ENCODE results near the gene DOCK2. TPM values are rescaled to one million over a fixed set of nuclear protein-coding genes. Genes with fewer than 3 reads are reported as not detected.

DOCK2 gene
- total RNA-seq, 1 experiment from 2014 or later: 4.6 TPM

- TF ChIP-seq, protein P1, sequence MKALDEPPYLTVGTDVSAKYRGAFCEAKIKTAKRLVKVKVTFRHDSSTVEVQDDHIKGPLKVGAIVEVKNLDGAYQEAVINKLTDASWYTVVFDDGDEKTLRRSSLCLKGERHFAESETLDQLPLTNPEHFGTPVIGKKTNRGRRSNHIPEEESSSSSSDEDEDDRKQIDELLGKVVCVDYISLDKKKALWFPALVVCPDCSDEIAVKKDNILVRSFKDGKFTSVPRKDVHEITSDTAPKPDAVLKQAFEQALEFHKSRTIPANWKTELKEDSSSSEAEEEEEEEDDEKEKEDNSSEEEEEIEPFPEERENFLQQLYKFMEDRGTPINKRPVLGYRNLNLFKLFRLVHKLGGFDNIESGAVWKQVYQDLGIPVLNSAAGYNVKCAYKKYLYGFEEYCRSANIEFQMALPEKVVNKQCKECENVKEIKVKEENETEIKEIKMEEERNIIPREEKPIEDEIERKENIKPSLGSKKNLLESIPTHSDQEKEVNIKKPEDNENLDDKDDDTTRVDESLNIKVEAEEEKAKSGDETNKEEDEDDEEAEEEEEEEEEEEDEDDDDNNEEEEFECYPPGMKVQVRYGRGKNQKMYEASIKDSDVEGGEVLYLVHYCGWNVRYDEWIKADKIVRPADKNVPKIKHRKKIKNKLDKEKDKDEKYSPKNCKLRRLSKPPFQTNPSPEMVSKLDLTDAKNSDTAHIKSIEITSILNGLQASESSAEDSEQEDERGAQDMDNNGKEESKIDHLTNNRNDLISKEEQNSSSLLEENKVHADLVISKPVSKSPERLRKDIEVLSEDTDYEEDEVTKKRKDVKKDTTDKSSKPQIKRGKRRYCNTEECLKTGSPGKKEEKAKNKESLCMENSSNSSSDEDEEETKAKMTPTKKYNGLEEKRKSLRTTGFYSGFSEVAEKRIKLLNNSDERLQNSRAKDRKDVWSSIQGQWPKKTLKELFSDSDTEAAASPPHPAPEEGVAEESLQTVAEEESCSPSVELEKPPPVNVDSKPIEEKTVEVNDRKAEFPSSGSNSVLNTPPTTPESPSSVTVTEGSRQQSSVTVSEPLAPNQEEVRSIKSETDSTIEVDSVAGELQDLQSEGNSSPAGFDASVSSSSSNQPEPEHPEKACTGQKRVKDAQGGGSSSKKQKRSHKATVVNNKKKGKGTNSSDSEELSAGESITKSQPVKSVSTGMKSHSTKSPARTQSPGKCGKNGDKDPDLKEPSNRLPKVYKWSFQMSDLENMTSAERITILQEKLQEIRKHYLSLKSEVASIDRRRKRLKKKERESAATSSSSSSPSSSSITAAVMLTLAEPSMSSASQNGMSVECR (CRISPR knock-in tag; IDR thresholded peaks at IDR 0.05; ENCODE audit: borderline replicate concordance): no peak
- TF ChIP-seq GRHL2 (CRISPR knock-in tag; IDR thresholded peaks at IDR 0.05; ENCODE audit: insufficient replicate concordance, severe bottlenecking) (no peak), MAX (CRISPR knock-in tag; IDR thresholded peaks at IDR 0.05) (peak; percentile 47; the same call in 1 of the 2 replicates), ZNF396 (CRISPR knock-in tag; IDR thresholded peaks at IDR 0.05; ENCODE audit: borderline replicate concordance) (no peak), USF2 (CRISPR knock-in tag; IDR thresholded peaks at IDR 0.05) (peak; percentile 35; the same call in 1 of the 2 replicates), CBFB (CRISPR knock-in tag; IDR thresholded peaks at IDR 0.05; ENCODE audit: low read depth) (no peak), USF1 (CRISPR knock-in tag; IDR thresholded peaks at IDR 0.05) (peak; percentile 48; the same call in 1 of the 2 replicates), TCF7 (CRISPR knock-in tag; IDR thresholded peaks at IDR 0.05; ENCODE audit: low read depth) (no peak), NR2C2 (CRISPR knock-in tag; IDR thresholded peaks at IDR 0.05) (no peak), STAT6 (CRISPR knock-in tag; conservative IDR thresholded peaks at IDR 0.05; ENCODE audit: low read depth) (no peak), MXD4 (CRISPR knock-in tag; IDR thresholded peaks at IDR 0.05; ENCODE audit: borderline replicate concordance) (no peak), ESRRA (CRISPR knock-in tag; IDR thresholded peaks at IDR 0.05; ENCODE audit: borderline replicate concordance) (no peak), ZNF121 (CRISPR knock-in tag; IDR thresholded peaks at IDR 0.05) (no peak), ATF1 (CRISPR knock-in tag; IDR thresholded peaks at IDR 0.05) (no peak), ZMAT4 (CRISPR knock-in tag; IDR thresholded peaks at IDR 0.05) (no peak)
- TF ChIP-seq, protein P2, sequence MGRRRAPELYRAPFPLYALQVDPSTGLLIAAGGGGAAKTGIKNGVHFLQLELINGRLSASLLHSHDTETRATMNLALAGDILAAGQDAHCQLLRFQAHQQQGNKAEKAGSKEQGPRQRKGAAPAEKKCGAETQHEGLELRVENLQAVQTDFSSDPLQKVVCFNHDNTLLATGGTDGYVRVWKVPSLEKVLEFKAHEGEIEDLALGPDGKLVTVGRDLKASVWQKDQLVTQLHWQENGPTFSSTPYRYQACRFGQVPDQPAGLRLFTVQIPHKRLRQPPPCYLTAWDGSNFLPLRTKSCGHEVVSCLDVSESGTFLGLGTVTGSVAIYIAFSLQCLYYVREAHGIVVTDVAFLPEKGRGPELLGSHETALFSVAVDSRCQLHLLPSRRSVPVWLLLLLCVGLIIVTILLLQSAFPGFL (CRISPR knock-in tag; IDR thresholded peaks at IDR 0.05; ENCODE audit: borderline replicate concordance): no peak
- TF ChIP-seq, protein P3, sequence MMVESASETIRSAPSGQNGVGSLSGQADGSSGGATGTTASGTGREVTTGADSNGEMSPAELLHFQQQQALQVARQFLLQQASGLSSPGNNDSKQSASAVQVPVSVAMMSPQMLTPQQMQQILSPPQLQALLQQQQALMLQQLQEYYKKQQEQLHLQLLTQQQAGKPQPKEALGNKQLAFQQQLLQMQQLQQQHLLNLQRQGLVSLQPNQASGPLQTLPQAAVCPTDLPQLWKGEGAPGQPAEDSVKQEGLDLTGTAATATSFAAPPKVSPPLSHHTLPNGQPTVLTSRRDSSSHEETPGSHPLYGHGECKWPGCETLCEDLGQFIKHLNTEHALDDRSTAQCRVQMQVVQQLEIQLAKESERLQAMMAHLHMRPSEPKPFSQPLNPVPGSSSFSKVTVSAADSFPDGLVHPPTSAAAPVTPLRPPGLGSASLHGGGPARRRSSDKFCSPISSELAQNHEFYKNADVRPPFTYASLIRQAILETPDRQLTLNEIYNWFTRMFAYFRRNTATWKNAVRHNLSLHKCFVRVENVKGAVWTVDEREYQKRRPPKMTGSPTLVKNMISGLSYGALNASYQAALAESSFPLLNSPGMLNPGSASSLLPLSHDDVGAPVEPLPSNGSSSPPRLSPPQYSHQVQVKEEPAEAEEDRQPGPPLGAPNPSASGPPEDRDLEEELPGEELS (CRISPR knock-in tag; IDR thresholded peaks at IDR 0.05): peak; percentile 14; the same call in 1 of the 2 replicates
- TF ChIP-seq, protein P4, sequence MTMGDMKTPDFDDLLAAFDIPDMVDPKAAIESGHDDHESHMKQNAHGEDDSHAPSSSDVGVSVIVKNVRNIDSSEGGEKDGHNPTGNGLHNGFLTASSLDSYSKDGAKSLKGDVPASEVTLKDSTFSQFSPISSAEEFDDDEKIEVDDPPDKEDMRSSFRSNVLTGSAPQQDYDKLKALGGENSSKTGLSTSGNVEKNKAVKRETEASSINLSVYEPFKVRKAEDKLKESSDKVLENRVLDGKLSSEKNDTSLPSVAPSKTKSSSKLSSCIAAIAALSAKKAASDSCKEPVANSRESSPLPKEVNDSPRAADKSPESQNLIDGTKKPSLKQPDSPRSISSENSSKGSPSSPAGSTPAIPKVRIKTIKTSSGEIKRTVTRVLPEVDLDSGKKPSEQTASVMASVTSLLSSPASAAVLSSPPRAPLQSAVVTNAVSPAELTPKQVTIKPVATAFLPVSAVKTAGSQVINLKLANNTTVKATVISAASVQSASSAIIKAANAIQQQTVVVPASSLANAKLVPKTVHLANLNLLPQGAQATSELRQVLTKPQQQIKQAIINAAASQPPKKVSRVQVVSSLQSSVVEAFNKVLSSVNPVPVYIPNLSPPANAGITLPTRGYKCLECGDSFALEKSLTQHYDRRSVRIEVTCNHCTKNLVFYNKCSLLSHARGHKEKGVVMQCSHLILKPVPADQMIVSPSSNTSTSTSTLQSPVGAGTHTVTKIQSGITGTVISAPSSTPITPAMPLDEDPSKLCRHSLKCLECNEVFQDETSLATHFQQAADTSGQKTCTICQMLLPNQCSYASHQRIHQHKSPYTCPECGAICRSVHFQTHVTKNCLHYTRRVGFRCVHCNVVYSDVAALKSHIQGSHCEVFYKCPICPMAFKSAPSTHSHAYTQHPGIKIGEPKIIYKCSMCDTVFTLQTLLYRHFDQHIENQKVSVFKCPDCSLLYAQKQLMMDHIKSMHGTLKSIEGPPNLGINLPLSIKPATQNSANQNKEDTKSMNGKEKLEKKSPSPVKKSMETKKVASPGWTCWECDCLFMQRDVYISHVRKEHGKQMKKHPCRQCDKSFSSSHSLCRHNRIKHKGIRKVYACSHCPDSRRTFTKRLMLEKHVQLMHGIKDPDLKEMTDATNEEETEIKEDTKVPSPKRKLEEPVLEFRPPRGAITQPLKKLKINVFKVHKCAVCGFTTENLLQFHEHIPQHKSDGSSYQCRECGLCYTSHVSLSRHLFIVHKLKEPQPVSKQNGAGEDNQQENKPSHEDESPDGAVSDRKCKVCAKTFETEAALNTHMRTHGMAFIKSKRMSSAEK (CRISPR knock-in tag; IDR thresholded peaks at IDR 0.05; ENCODE audit: borderline replicate concordance): peak; percentile 70; the same call in 1 of the 2 replicates
- TF ChIP-seq, protein P5, sequence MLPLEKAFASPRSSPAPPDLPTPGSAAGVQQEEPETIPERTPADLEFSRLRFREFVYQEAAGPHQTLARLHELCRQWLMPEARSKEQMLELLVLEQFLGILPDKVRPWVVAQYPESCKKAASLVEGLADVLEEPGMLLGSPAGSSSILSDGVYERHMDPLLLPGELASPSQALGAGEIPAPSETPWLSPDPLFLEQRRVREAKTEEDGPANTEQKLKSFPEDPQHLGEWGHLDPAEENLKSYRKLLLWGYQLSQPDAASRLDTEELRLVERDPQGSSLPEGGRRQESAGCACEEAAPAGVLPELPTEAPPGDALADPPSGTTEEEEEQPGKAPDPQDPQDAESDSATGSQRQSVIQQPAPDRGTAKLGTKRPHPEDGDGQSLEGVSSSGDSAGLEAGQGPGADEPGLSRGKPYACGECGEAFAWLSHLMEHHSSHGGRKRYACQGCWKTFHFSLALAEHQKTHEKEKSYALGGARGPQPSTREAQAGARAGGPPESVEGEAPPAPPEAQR (CRISPR knock-in tag; IDR thresholded peaks at IDR 0.05): peak; percentile 65; the same call in 1 of the 2 replicates
These were observed 171.1 kb downstream of the DOCK2 start (continued) for GRCh38 chr5:169808118-169808581.

Data from WTC11 (cell line).